Measurements from ENCODE around the gene NHERF1. TPM values are rescaled to one million over a fixed set of nuclear protein-coding genes. Genes with fewer than 3 reads are reported as not detected.

NHERF1 gene
- total RNA-seq, 1 experiment from 2014 or later: 218 TPM

- Mint-ChIP-seq H3K9me3 (ENCODE audit: unreplicated experiment) (no peaks in the 10 kb centered on the region), H3K27me3 (ENCODE audit: insufficient read depth, unreplicated experiment) (no peaks in the 10 kb centered on the region), H3K27ac (ENCODE audit: unreplicated experiment) (no peak overlapping the region), H3K4me3 (ENCODE audit: unreplicated experiment) (no peak overlapping the region), H3K4me1 (ENCODE audit: low read depth, unreplicated experiment) (no peaks in the 10 kb centered on the region), H3K36me3 (ENCODE audit: insufficient read depth, unreplicated experiment) (peaks cover 31% of the 10 kb centered on the region)
- Histone ChIP-seq H3K9me3 (no peaks in the 10 kb centered on the region), H3K4me1 (no peaks in the 10 kb centered on the region), H3K36me3 (ENCODE audit: control insufficient read depth, insufficient read depth, low read length) (no peaks in the 10 kb centered on the region; the same call in 1 of the 2 replicates), H3K4me3 (ENCODE audit: low read depth, low read length) (no peak overlapping the region), H3K27me3 (replicated peaks; ENCODE audit: control insufficient read depth, insufficient read depth, low read length) (no peaks in the 10 kb centered on the region)
- POLR2A ChIA-PET: interaction anchor here (0.6 kb wide), 1 partner anchor 468 kb away, joined by 3 read pairs; no protein-coding TSS in a partner anchor
- TF ChIP-seq CTCF (IDR thresholded peaks at IDR 0.05; ENCODE audit: insufficient read depth in 1 of 2, low read depth in 1 of 2, low read length in 1 of 2, severe bottlenecking in 1 of 2, unreplicated experiment in 1 of 2): no peak
- CTCF ChIA-PET: interaction anchor here (1.0 to 1.9 kb wide), 2 partner anchors 38 to 126 kb away, joined by 3 to 7 read pairs; no protein-coding TSS in a partner anchor
- BruUV-seq (replicated peaks): no TSS peak
- intact Hi-C loops (cut with micrococcal nuclease; ENCODE audit: unreplicated experiment): no loop called here
- DNase-seq: no peak
Measured at GRCh38 chr17:74782571-74782970, 34.1 kb downstream of the NHERF1 start.

- no peaks in the 10 kb centered on the region for H3K9me3 ChIP-seq
- intact Hi-C loops (cut with micrococcal nuclease; ENCODE audit: unreplicated experiment): no loop called here
- Mint-ChIP-seq H3K36me3 (ENCODE audit: insufficient read depth, unreplicated experiment) (peaks cover 32% of the 10 kb centered on the region), H3K27ac (ENCODE audit: unreplicated experiment) (no peak overlapping the region), H3K27me3 (ENCODE audit: insufficient read depth, unreplicated experiment) (no peaks in the 10 kb centered on the region), H3K9me3 (ENCODE audit: unreplicated experiment) (no peaks in the 10 kb centered on the region), H3K4me3 (ENCODE audit: unreplicated experiment) (no peak overlapping the region), H3K4me1 (ENCODE audit: low read depth, unreplicated experiment) (no peaks in the 10 kb centered on the region)
- ChIA-PET POLR2A (no interaction called here), CTCF (interaction anchor here (0.9 kb wide), 1 partner anchor 13 kb away, joined by 4 read pairs; no protein-coding TSS in a partner anchor)
- BruUV-seq (replicated peaks): no TSS peak
- no peaks in the 10 kb centered on the region; the same call in 1 of the 2 replicates for H3K36me3 ChIP-seq (ENCODE audit: control insufficient read depth, insufficient read depth, low read length)
- no peaks in the 10 kb centered on the region for H3K27me3 ChIP-seq (replicated peaks; ENCODE audit: control insufficient read depth, insufficient read depth, low read length)
- no peak for DNase-seq
- H3K4me1 ChIP-seq: no peaks in the 10 kb centered on the region
- H3K4me3 ChIP-seq (ENCODE audit: low read depth, low read length): no peak overlapping the region
- TF ChIP-seq CTCF (IDR thresholded peaks at IDR 0.05; ENCODE audit: insufficient read depth in 1 of 2, low read depth in 1 of 2, low read length in 1 of 2, severe bottlenecking in 1 of 2, unreplicated experiment in 1 of 2): no peak
Measured at GRCh38 chr17:74784125-74784810, 35.8 kb downstream of the NHERF1 start.

GRCh38 chr17:74785096-74785980, 36.9 kb downstream of the NHERF1 start:
- no peaks in the 10 kb centered on the region for H3K27me3 Mint-ChIP-seq (ENCODE audit: insufficient read depth, unreplicated experiment)
- no peak overlapping the region for H3K4me3 Mint-ChIP-seq (ENCODE audit: unreplicated experiment)
- TF ChIP-seq CTCF (IDR thresholded peaks at IDR 0.05; ENCODE audit: insufficient read depth in 1 of 2, low read depth in 1 of 2, low read length in 1 of 2, severe bottlenecking in 1 of 2, unreplicated experiment in 1 of 2): peak in 1 of 2 experiments; percentile 27
- no peaks in the 10 kb centered on the region for H3K4me1 Mint-ChIP-seq (ENCODE audit: low read depth, unreplicated experiment)
- no peaks in the 10 kb centered on the region for H3K4me1 ChIP-seq
- H3K36me3 ChIP-seq (ENCODE audit: control insufficient read depth, insufficient read depth, low read length): no peaks in the 10 kb centered on the region; the same call in 1 of the 2 replicates
- H3K36me3 Mint-ChIP-seq (ENCODE audit: insufficient read depth, unreplicated experiment): peaks cover 33% of the 10 kb centered on the region
- no peak for DNase-seq
- H3K27ac Mint-ChIP-seq (ENCODE audit: unreplicated experiment): no peak overlapping the region
- no TSS peak for BruUV-seq (replicated peaks)
- no peaks in the 10 kb centered on the region for H3K27me3 ChIP-seq (replicated peaks; ENCODE audit: control insufficient read depth, insufficient read depth, low read length)
- ChIA-PET CTCF (interaction anchor here (0.7 to 1.4 kb wide), 5 partner anchors 9 to 48 kb away, joined by 3 to 8 read pairs (median 4); partner anchors contain the start of genes NAT9 and RAB37), POLR2A (interaction anchor here (0.6 kb wide), 1 partner anchor 44 kb away, joined by 6 read pairs; no protein-coding TSS in a partner anchor)
- no peaks in the 10 kb centered on the region for H3K9me3 ChIP-seq
- no peak overlapping the region for H3K4me3 ChIP-seq (ENCODE audit: low read depth, low read length)
- intact Hi-C loops (cut with micrococcal nuclease; ENCODE audit: unreplicated experiment): no loop called here
- no peaks in the 10 kb centered on the region for H3K9me3 Mint-ChIP-seq (ENCODE audit: unreplicated experiment)
